Ovary (tissue), 9 donors: ENCODE measurements around the gene MPP4. TPM values are rescaled to one million over a fixed set of nuclear protein-coding genes. Genes with fewer than 3 reads are reported as not detected.

ENCODE experiments used
- DNase-seq, 5 donors: peaks; one replicate each; pipeline ENCODE4 v3.0.0-alpha.2; 2019 to 2020
- H3K27ac ChIP-seq, 2 donors: fragments of 200-600 bp; one replicate each; pipeline versions ENCODE4 v1.5.1 to v1.8.0; 2019 to 2022
- H3K27me3 ChIP-seq: fragments of 200-600 bp; one replicate; pipeline ENCODE4 v1.8.0; 2022
- H3K36me3 ChIP-seq: fragments of 200-600 bp; sonication (generic); one replicate; pipeline ENCODE4 v1.5.1; 2019
- H3K4me1 ChIP-seq: one replicate; pipeline ENCODE4 v1.8.1; 2013; ENCODE audit warnings: mild to moderate bottlenecking, moderate library complexity; ENCODE audit not compliant: insufficient read depth
- H3K4me3 ChIP-seq: fragments of 200-600 bp; sonication (generic); one replicate; pipeline ENCODE4 v1.5.1; 2017
- H3K9me3 ChIP-seq, 2 donors: fragments of 200-600 bp in 1 of 2; sonication (generic) in 1 of 2; one replicate each; pipeline versions ENCODE4 v1.5.1 to v1.8.1; 2013 to 2019; ENCODE audit warnings: mild to moderate bottlenecking in 1 of 2, moderate library complexity in 1 of 2
- EP300 ChIP-seq: sonication (generic); formaldehyde crosslinking; IDR thresholded peaks from one replicate; pipeline ENCODE4 v1.6.1; 2017; ENCODE audit warnings: antibody characterized with exemption
- POLR2A ChIP-seq: fragments of 450-650 bp; IDR thresholded peaks from one replicate; pipeline ENCODE4 v1.6.1; 2017; ENCODE audit warnings: antibody characterized with exemption, mild to moderate bottlenecking, moderate library complexity
- WGBS, 3 donors: extraction: QIAGEN DNeasy Blood & Tissue Kit in 1 of 3; methylation state at CpG; one replicate each; pipeline versions ENCODE4 v1.1.5 to v1.1.7; 2013 to 2017; 5-methylcytosine and 5-hydroxymethylcytosine counted together
- intact Hi-C, 4 donors: fragments of 100-400 bp; cut with DNase I; formaldehyde crosslinking; loops; one replicate each; pipeline versions ENCODE4 v1.11.0 to v1.15.1; 2022 to 2023
- polyA plus RNA-seq, 2 donors: library from polyadenylated mRNA; stranded (reverse); fragments of 200-250 nt in 1 of 2; fragments of 350-450 nt in 1 of 2; fragmentation: Illumina TruSeq in 1 of 2; extraction: RNeasy Lipid Tissue Mini Kit (QIAGEN cat#74804) in 1 of 2; gene quantifications; one replicate each; pipeline ENCODE4 v1.2.3, GENCODE V29; 2013 to 2014
- total RNA-seq, 7 donors: library from RNA; depleted of rRNA in 2 of 7; stranded (reverse); fragments of >200 nt in 2 of 7; fragmentation: NEBNext Ultra II Directional in 3 of 7; extraction: Animal tissue kit (Norgen Biotek cat#: 25700) in 3 of 7; gene quantifications; one replicate each; pipeline versions ENCODE4 v1.1.0 to v1.2.4, GENCODE V29; 2016 to 2023
- TF ChIP-seq, protein P1 (sequence below), 3 donors: fragments of 450-650 bp in 2 of 3; fragments of 200-600 bp in 1 of 3; IDR thresholded peaks; one replicate each; pipeline versions ENCODE4 v1.5.1 to v1.8.0; 2016 to 2022; ENCODE audit warnings: antibody characterized with exemption in 3 of 3, mild to moderate bottlenecking in 1 of 3
- donor health status: DM: no; HTN: no; CAD: no; lungs with moderate emphysema.
- donor health status: DM: no; HTN: no; CAD: no.
- donor health status: Bipolar disorder and iron deficiency.
- donor health status: DM: yes; HTN: yes; CAD: no.
- donor health status: DM: no; HTN: no; CAD: no.
- donor health status: DM: yes; HTN: yes; CAD: no.

The MPP4 gene
- total and polyA plus RNA-seq, 9 donors, result 0.04 to 0.36 (median 0.23) TPM; not detected in 5

DNA sequence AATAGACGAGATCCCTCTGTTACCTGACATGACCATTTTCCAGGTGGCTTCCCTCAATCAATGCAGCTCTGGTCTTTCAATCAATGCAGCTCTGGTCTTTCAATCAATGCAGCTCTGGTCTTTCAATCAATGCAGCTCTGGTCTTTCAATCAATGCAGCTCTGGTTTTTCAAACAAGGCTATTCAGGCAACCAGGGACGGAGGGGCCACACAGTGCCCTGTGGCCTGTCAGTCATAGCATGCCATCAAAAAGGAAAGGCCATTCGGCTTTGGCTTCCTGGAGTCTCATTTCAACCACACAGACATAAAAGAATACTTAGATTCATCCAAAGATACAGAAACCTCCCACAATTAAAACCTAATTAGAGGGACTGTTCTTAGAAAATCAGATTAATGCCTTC lies 13.3 kb downstream of the MPP4 start:
- no peak overlapping the region for H3K27ac ChIP-seq
- DNase-seq, result no peak
- no peaks in the 10 kb centered on the region for H3K27me3 ChIP-seq
- WGBS, 3 donors, result 86 to 91% (median 88%) methylated on average over 3 of the region's 3 CpGs
- TF ChIP-seq POLR2A (no peak), EP300 (no peak)
- TF ChIP-seq, protein P1, sequence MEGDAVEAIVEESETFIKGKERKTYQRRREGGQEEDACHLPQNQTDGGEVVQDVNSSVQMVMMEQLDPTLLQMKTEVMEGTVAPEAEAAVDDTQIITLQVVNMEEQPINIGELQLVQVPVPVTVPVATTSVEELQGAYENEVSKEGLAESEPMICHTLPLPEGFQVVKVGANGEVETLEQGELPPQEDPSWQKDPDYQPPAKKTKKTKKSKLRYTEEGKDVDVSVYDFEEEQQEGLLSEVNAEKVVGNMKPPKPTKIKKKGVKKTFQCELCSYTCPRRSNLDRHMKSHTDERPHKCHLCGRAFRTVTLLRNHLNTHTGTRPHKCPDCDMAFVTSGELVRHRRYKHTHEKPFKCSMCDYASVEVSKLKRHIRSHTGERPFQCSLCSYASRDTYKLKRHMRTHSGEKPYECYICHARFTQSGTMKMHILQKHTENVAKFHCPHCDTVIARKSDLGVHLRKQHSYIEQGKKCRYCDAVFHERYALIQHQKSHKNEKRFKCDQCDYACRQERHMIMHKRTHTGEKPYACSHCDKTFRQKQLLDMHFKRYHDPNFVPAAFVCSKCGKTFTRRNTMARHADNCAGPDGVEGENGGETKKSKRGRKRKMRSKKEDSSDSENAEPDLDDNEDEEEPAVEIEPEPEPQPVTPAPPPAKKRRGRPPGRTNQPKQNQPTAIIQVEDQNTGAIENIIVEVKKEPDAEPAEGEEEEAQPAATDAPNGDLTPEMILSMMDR (IDR thresholded peaks at IDR 0.05), result no peak
- H3K9me3 ChIP-seq, result no peaks in the 10 kb centered on the region
- H3K4me1 ChIP-seq, result no peaks in the 10 kb centered on the region
- H3K36me3 ChIP-seq, result no peaks in the 10 kb centered on the region
- intact Hi-C loops, result no loop called here
- H3K4me3 ChIP-seq, result no peak overlapping the region

DNA sequence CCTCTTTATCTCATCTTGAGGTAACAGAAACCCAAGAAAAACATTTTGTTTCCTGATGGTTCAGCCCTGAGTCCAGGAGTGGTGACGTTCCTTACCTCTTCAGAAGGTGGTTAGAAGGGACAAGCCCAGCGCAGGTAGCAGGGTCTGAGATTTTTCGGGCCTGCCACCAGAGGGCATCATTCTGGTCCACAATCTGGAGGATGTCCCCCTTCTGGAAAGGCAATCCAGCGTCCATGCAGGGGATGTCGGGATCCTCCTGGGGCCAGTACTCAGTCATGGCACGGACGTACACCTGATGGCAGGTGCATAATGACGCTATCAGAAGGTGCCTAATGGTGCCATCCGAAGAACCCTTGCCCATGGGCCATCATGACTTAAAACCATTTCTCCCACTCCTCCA lies 17.7 kb downstream of the MPP4 start:
- DNase-seq, result no peak
- Histone ChIP-seq H3K9me3 (no peaks in the 10 kb centered on the region), H3K36me3 (no peaks in the 10 kb centered on the region), H3K27me3 (no peaks in the 10 kb centered on the region), H3K27ac (no peak overlapping the region), H3K4me3 (no peak overlapping the region), H3K4me1 (no peaks in the 10 kb centered on the region)
- intact Hi-C loops, result no loop called here
- TF ChIP-seq, protein P1 (IDR thresholded peaks at IDR 0.05), result no peak
- TF ChIP-seq POLR2A, result no peak
- TF ChIP-seq EP300, result no peak
- 35 to 44% (median 42%) methylated on average over 9 of the region's 9 CpGs for WGBS, 3 donors

DNA sequence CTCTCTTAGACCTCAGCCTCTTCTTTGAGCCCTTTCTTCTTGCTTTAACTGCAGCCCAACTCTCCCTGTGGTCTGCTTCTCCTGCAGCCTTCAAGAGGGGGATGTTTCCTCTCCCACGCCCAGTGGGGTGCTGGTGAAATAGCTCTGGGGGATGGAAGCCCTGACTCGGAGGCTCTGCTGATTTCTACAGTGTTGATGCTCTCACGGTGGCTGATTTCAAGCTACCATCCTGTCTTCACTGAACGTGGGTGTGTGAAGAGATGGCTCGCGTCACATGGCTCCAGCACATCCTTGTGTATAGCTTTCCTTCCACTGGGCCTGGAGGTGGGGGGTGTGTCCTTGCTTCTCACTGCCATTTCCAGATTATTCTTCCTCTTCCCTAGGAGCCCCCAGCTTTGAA lies 20.0 kb downstream of the MPP4 start:
- TF ChIP-seq POLR2A (no peak), EP300 (no peak)
- TF ChIP-seq, protein P1 (IDR thresholded peaks at IDR 0.05), result no peak
- intact Hi-C loops, result no loop called here

DNA sequence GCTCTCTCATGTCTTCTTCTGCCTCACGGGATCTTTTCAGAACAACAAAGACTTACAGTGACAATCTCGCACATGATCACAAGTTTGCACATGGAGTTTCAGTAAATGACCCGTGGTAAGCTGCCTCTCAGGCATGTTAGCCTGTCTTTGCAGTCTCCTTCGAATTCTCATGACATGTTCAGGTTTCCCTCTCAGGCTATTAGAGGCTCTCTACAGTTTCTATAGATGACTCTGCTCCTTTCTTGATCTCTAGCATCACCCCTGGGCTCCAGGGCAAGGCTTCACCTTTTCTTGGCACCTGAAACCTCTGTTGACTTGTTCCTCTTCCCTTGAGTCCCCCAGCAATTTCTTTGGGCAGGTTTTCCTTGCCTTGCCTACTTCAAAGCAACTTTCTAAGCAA lies 23.0 kb downstream of the MPP4 start:
- no peak overlapping the region for H3K27ac ChIP-seq
- H3K9me3 ChIP-seq, result no peaks in the 10 kb centered on the region
- 77 to 81% (median 79%) methylated on average over 4 of the region's 4 CpGs for WGBS, 3 donors
- H3K36me3 ChIP-seq, result no peaks in the 10 kb centered on the region
- H3K4me3 ChIP-seq, result no peak overlapping the region
- no peak for TF ChIP-seq EP300
- TF ChIP-seq POLR2A, result no peak
- TF ChIP-seq, protein P1 (IDR thresholded peaks at IDR 0.05), result no peak
- intact Hi-C loops, result no loop called here
- no peaks in the 10 kb centered on the region for H3K4me1 ChIP-seq
- DNase-seq, result no peak
- H3K27me3 ChIP-seq, result no peaks in the 10 kb centered on the region

More for the DNA sequence above, 20.0 kb downstream of the MPP4 start:
- H3K27ac ChIP-seq, result no peak overlapping the region
- DNase-seq, result no peak
- no peaks in the 10 kb centered on the region for H3K9me3 ChIP-seq
- no peak overlapping the region for H3K4me3 ChIP-seq
- no peaks in the 10 kb centered on the region for H3K4me1 ChIP-seq
- no peaks in the 10 kb centered on the region for H3K36me3 ChIP-seq
- 62 to 72% (median 65%) methylated on average over 6 of the region's 6 CpGs for WGBS, 3 donors
- no peaks in the 10 kb centered on the region for H3K27me3 ChIP-seq
